Measurements from ENCODE around the gene MACROD2.

- TF ChIP-seq CTCF (IDR thresholded peaks at IDR 0.05) (no peak), POLR2A (IDR thresholded peaks at IDR 0.05) (no peak), POLR2AphosphoS5 (IDR thresholded peaks at IDR 0.05) (no peak)
Measured at GRCh38 chr20:14986656-14987055, 991.3 kb downstream of the MACROD2 start.

Data from suprapubic skin (tissue), 4 donors.